ENCODE measurements around the gene RAPGEF5.

RAPGEF5 gene

GRCh38 chr7:22343612-22344011 lies 13.3 kb downstream of the RAPGEF5 start:
- DNase-seq = no peak

- DNase-seq = no peak
Observed at GRCh38 chr7:22343071-22343470, 13.9 kb downstream of the RAPGEF5 start.

GRCh38 chr7:22339725-22340390 lies 17.1 kb downstream of the RAPGEF5 start:
- DNase-seq = no peak

GRCh38 chr7:22338877-22339276 lies 18.1 kb downstream of the RAPGEF5 start:
- no peak for DNase-seq

- no peak for DNase-seq
Observed at GRCh38 chr7:22338411-22338810, 18.5 kb downstream of the RAPGEF5 start.

GRCh38 chr7:22333680-22334141 lies 23.2 kb downstream of the RAPGEF5 start:
- no peak for DNase-seq

- DNase-seq = no peak
Observed at GRCh38 chr7:22332461-22332870, 24.5 kb downstream of the RAPGEF5 start.

GRCh38 chr7:22331704-22332103 lies 25.2 kb downstream of the RAPGEF5 start:
- no peak for DNase-seq

- DNase-seq = no peak
Observed at GRCh38 chr7:22330903-22331302, 26.1 kb downstream of the RAPGEF5 start.

GRCh38 chr7:22329816-22330524 lies 27.0 kb downstream of the RAPGEF5 start:
- no peak for DNase-seq

GRCh38 chr7:22326181-22326580 lies 30.8 kb downstream of the RAPGEF5 start:
- DNase-seq = no peak

GRCh38 chr7:22325671-22326070 lies 31.3 kb downstream of the RAPGEF5 start:
- no peak for DNase-seq

GRCh38 chr7:22323714-22324113 lies 33.2 kb downstream of the RAPGEF5 start:
- no peak for DNase-seq

- no peak for DNase-seq
Observed at GRCh38 chr7:22320416-22320815, 36.5 kb downstream of the RAPGEF5 start.

GRCh38 chr7:22319424-22320403 lies 37.2 kb downstream of the RAPGEF5 start:
- no peak for DNase-seq

GRCh38 chr7:22318376-22318775 lies 38.6 kb downstream of the RAPGEF5 start:
- DNase-seq = no peak

GRCh38 chr7:22317632-22318031 lies 39.3 kb downstream of the RAPGEF5 start:
- DNase-seq = no peak

GRCh38 chr7:22316914-22317313 lies 40.0 kb downstream of the RAPGEF5 start:
- no peak for DNase-seq

- no peak for DNase-seq
Observed at GRCh38 chr7:22307816-22308215, 49.1 kb downstream of the RAPGEF5 start.

GRCh38 chr7:22305706-22306105 lies 51.2 kb downstream of the RAPGEF5 start:
- no peak for DNase-seq

- DNase-seq = no peak
Observed at GRCh38 chr7:22302951-22303423, 54.0 kb downstream of the RAPGEF5 start.

GRCh38 chr7:22302193-22302592 lies 54.8 kb downstream of the RAPGEF5 start:
- no peak for DNase-seq

GRCh38 chr7:22301790-22302189 lies 55.2 kb downstream of the RAPGEF5 start:
- DNase-seq = no peak
